PFSK-1 (cell line): Measurements from ENCODE around the gene CCR7.

ENCODE experiments used
- POLR2AphosphoS5 ChIP-seq: IDR thresholded peaks from 2 replicates; pipeline ENCODE4 v1.6.1; 2012; ENCODE audit warnings: low read depth, mild to moderate bottlenecking, control low read depth, low read length, moderate library complexity
- SIN3A ChIP-seq: IDR thresholded peaks from 2 replicates; pipeline ENCODE4 v1.6.1; 2012; ENCODE audit warnings: mild to moderate bottlenecking, low read length, moderate library complexity, borderline replicate concordance; ENCODE audit not compliant: insufficient read depth

- no peak for TF ChIP-seq POLR2AphosphoS5
- no peak for TF ChIP-seq SIN3A
These were observed at the start of gene CCR7 for GRCh38 chr17:40564883-40565768.
